MCF 10A (cell line): Measurements from ENCODE around the gene CHRNA7. TPM values are rescaled to one million over a fixed set of nuclear protein-coding genes. Genes with fewer than 3 reads are reported as not detected.
A peak's percentile ranks its signal among the peaks of the same experiment; 100 is the strongest.

Experiments used
- BruUV-seq: library from RNA; stranded (reverse); fragments of 400-500 nt; replicated peaks from 2 replicates; lab custom pipeline; 2021; lab: Mats Ljungman, UMichigan
- CTCF ChIA-PET: fragments of 300-600 bp; sonication (Branson Sonifier 250); formaldehyde crosslinking; extraction: SDS; loops from one replicate; lab custom pipeline; 2021; ENCODE audit warnings: antibody characterized with exemption, inconsistent platforms; lab: Yijun Ruan, JAX
- POLR2A ChIA-PET: fragments of 300-600, 350-650 bp; sonication (Branson Sonifier 250); formaldehyde crosslinking; extraction: SDS; loops from one replicate; lab custom pipeline; 2020; ENCODE audit warnings: antibody characterized with exemption, inconsistent platforms; lab: Yijun Ruan, JAX
- DNase-seq: peaks from one replicate; pipeline ENCODE4 v3.0.0-alpha.2; 2018; ENCODE audit not compliant: unreplicated experiment
- H3K27ac Mint-ChIP-seq: one replicate; pipeline ENCODE4 v1.8.0; 2022; ENCODE audit warnings: mild to moderate bottlenecking, low read depth, mixed read lengths; ENCODE audit not compliant: unreplicated experiment
- H3K27me3 Mint-ChIP-seq: one replicate; pipeline ENCODE4 v1.8.0; 2022; ENCODE audit warnings: mixed read lengths; ENCODE audit not compliant: insufficient read depth, unreplicated experiment
- H3K36me3 Mint-ChIP-seq: one replicate; pipeline ENCODE4 v1.8.0; 2022; ENCODE audit warnings: mild to moderate bottlenecking, moderate library complexity, mixed read lengths; ENCODE audit not compliant: insufficient read depth, unreplicated experiment
- H3K4me1 Mint-ChIP-seq: one replicate; pipeline ENCODE4 v1.8.0; 2022; ENCODE audit warnings: mixed read lengths; ENCODE audit not compliant: insufficient read depth, unreplicated experiment
- H3K4me3 Mint-ChIP-seq: one replicate; pipeline ENCODE4 v1.8.0; 2022; ENCODE audit warnings: mild to moderate bottlenecking, moderate library complexity, mixed read lengths; ENCODE audit not compliant: unreplicated experiment
- H3K9me3 Mint-ChIP-seq: one replicate; pipeline ENCODE4 v1.8.0; 2022; ENCODE audit warnings: mixed read lengths; ENCODE audit not compliant: unreplicated experiment
- intact Hi-C: fragments of 100-400 bp; cut with micrococcal nuclease; formaldehyde crosslinking; loops from 2 replicates; pipeline ENCODE4 v1.14.1; 2022
- total RNA-seq: library from RNA; stranded (reverse); gene quantifications from 2 replicates; pipeline ENCODE4 v1.2.3, GENCODE V29; 2022
- TF ChIP-seq, protein P1 (sequence below): fragments of 200-600 bp; IDR thresholded peaks from one replicate; pipeline ENCODE4 v1.8.0; 2022; ENCODE audit warnings: antibody characterized with exemption, mild to moderate bottlenecking; ENCODE audit not compliant: unreplicated experiment

Gene CHRNA7
- total RNA-seq, 1 experiment from 2014 or later, result 0.23 TPM

- ChIA-PET CTCF (interaction anchor here (0.6 kb wide), 1 partner anchor 1145 kb away, joined by 3 read pairs; no protein-coding TSS in a partner anchor), POLR2A (no interaction called here)
- no peak overlapping the region for H3K4me3 Mint-ChIP-seq
- no peaks in the 10 kb centered on the region for H3K4me1 Mint-ChIP-seq
- H3K36me3 Mint-ChIP-seq, result no peaks in the 10 kb centered on the region
- H3K27me3 Mint-ChIP-seq, result peaks cover 72% of the 10 kb centered on the region
- no peak for DNase-seq
- peaks cover 9% of the 10 kb centered on the region for H3K9me3 Mint-ChIP-seq
- intact Hi-C loops, result no loop called here
- H3K27ac Mint-ChIP-seq, result no peak overlapping the region
- TF ChIP-seq, protein P1, sequence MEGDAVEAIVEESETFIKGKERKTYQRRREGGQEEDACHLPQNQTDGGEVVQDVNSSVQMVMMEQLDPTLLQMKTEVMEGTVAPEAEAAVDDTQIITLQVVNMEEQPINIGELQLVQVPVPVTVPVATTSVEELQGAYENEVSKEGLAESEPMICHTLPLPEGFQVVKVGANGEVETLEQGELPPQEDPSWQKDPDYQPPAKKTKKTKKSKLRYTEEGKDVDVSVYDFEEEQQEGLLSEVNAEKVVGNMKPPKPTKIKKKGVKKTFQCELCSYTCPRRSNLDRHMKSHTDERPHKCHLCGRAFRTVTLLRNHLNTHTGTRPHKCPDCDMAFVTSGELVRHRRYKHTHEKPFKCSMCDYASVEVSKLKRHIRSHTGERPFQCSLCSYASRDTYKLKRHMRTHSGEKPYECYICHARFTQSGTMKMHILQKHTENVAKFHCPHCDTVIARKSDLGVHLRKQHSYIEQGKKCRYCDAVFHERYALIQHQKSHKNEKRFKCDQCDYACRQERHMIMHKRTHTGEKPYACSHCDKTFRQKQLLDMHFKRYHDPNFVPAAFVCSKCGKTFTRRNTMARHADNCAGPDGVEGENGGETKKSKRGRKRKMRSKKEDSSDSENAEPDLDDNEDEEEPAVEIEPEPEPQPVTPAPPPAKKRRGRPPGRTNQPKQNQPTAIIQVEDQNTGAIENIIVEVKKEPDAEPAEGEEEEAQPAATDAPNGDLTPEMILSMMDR, result no peak
- BruUV-seq, result no TSS peak
These were observed 11.0 kb downstream of the CHRNA7 start for GRCh38 chr15:32041294-32041693.

- TF ChIP-seq, protein P1, result no peak
- Mint-ChIP-seq H3K4me3 (no peak overlapping the region), H3K27ac (no peak overlapping the region), H3K4me1 (no peaks in the 10 kb centered on the region), H3K27me3 (peaks cover 60% of the 10 kb centered on the region), H3K36me3 (no peaks in the 10 kb centered on the region), H3K9me3 (peaks cover 9% of the 10 kb centered on the region)
- POLR2A ChIA-PET, result interaction anchor here (0.9 kb wide), 1 partner anchor 49 kb away, joined by 4 read pairs; no protein-coding TSS in a partner anchor
- intact Hi-C loops, result no loop called here
- DNase-seq, result peak; percentile 31
- no TSS peak for BruUV-seq
- CTCF ChIA-PET, result interaction anchor here (1.4 kb wide), 1 partner anchor 27 kb away, joined by 3 read pairs; no protein-coding TSS in a partner anchor
These were observed 12.1 kb downstream of the CHRNA7 start for GRCh38 chr15:32042269-32042972.

- Mint-ChIP-seq H3K9me3 (peaks cover 8% of the 10 kb centered on the region), H3K4me3 (no peak overlapping the region), H3K27me3 (peaks cover 41% of the 10 kb centered on the region), H3K36me3 (no peaks in the 10 kb centered on the region), H3K4me1 (no peaks in the 10 kb centered on the region), H3K27ac (no peak overlapping the region)
- intact Hi-C loops, result no loop called here
- BruUV-seq, result no TSS peak
- CTCF ChIA-PET, result no interaction called here
- DNase-seq, result no peak
- POLR2A ChIA-PET, result interaction anchor here (1.0 to 1.1 kb wide), 2 partner anchors 9 to 17 kb away, joined by 3 read pairs; no protein-coding TSS in a partner anchor
- TF ChIP-seq, protein P1, result no peak
These were observed 23.4 kb downstream of the CHRNA7 start for GRCh38 chr15:32053719-32054118.

GRCh38 chr15:32057876-32058425 lies 27.6 kb downstream of the CHRNA7 start:
- no peaks in the 10 kb centered on the region for H3K9me3 Mint-ChIP-seq
- TF ChIP-seq, protein P1, result no peak
- H3K36me3 Mint-ChIP-seq, result no peaks in the 10 kb centered on the region
- H3K4me3 Mint-ChIP-seq, result no peak overlapping the region
- no TSS peak for BruUV-seq
- POLR2A ChIA-PET, result no interaction called here
- DNase-seq, result no peak
- H3K27ac Mint-ChIP-seq, result no peak overlapping the region
- H3K27me3 Mint-ChIP-seq, result peaks cover 60% of the 10 kb centered on the region
- CTCF ChIA-PET, result no interaction called here
- H3K4me1 Mint-ChIP-seq, result no peaks in the 10 kb centered on the region
- intact Hi-C loops, result no loop called here
